D721Med (cell line): Measurements from ENCODE around the gene TOX3.

Experiments used
- DNase-seq: peaks from one replicate; pipeline ENCODE4 v3.0.0; 2011; ENCODE audit warnings: low spot score; ENCODE audit not compliant: insufficient read length
- FAIRE-seq: peaks from 2 replicates; lab custom pipeline; 2011; peaks lifted over from hg19 to GRCh38; lab: Jason Lieb, UNC
- TF ChIP-seq, protein P1 (sequence below): IDR thresholded peaks from 2 replicates; pipeline ENCODE4 v1.5.1; 2012; ENCODE audit warnings: mild to moderate bottlenecking, control low read depth; ENCODE audit not compliant: insufficient read depth; ENCODE audit errors: missing control alignments

The TOX3 gene

DNA sequence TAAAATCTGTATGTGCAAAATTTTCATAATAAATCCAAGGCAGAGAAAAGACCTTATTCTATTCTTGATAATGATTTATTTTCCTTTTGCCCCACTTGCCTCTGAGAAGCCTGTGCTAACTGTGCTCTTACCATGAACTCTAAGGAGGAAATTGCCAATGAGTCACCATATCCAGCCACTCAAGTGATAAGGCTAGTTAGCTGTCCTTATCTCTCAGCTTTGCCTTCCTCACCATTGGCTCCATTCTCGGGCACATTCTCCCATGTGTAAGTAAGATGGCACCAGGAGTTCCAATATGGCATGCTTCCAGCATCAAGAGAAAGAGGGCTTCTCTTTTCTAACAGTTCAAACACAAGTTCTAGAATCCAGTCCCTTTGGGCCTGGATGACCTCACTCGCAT lies 142.4 kb downstream of the TOX3 start:
- DNase-seq, result no peak
- TF ChIP-seq, protein P1, sequence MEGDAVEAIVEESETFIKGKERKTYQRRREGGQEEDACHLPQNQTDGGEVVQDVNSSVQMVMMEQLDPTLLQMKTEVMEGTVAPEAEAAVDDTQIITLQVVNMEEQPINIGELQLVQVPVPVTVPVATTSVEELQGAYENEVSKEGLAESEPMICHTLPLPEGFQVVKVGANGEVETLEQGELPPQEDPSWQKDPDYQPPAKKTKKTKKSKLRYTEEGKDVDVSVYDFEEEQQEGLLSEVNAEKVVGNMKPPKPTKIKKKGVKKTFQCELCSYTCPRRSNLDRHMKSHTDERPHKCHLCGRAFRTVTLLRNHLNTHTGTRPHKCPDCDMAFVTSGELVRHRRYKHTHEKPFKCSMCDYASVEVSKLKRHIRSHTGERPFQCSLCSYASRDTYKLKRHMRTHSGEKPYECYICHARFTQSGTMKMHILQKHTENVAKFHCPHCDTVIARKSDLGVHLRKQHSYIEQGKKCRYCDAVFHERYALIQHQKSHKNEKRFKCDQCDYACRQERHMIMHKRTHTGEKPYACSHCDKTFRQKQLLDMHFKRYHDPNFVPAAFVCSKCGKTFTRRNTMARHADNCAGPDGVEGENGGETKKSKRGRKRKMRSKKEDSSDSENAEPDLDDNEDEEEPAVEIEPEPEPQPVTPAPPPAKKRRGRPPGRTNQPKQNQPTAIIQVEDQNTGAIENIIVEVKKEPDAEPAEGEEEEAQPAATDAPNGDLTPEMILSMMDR, result no peak
- no peak for FAIRE-seq

DNA sequence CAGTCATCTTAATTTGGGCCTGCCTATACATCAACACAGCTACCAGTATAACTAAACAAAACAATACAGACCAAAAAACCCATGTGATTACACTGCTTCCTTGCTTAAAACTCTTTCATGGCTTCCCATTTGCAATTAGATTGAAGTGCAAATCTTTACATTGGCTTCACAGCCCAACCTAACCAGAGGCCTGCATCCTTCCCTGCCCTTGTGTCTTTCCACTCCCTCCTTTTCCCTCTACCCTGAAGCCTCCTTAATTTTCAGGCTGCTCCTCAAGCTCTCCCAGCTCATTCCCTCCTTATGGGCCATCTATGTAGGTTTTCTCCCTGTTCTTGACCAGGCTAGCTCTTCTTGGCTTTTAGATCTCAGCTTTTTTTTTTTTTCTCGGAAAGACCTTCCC lies 147.8 kb downstream of the TOX3 start:
- FAIRE-seq, result no peak
- TF ChIP-seq, protein P1, result no peak

GRCh38 chr16:52398491-52398960 lies 148.4 kb downstream of the TOX3 start:
- TF ChIP-seq, protein P1, result no peak
- DNase-seq (no peak), FAIRE-seq (no peak)

More for the DNA sequence above, 147.8 kb downstream of the TOX3 start:
- no peak for DNase-seq

GRCh38 chr16:52398021-52398420 lies 148.9 kb downstream of the TOX3 start:
- DNase-seq (no peak), FAIRE-seq (no peak)
- TF ChIP-seq, protein P1, result no peak

- FAIRE-seq (no peak), DNase-seq (no peak)
- TF ChIP-seq, protein P1, result no peak
Observed at GRCh38 chr16:52393448-52393847, 153.5 kb downstream of the TOX3 start.

DNA sequence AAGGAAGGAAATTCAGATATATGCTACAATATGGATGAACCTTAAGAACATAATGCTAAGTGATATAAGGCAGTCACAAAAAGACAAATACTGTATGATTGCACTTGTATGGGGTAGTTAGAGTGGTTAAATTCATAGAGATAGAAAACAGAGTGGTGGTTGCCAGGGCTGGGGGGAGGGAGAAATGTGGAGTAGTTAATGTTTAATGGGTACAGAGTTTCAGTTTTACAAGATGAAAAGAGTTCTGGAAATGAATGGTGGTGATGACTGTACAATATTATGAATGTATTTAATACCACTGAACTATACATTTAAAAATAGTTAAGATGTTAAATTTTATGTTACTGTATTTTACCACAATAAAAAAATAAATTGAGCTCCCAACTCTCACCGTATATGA lies 157.9 kb downstream of the TOX3 start:
- no peak for FAIRE-seq
- TF ChIP-seq, protein P1, result no peak
- no peak for DNase-seq
